C4-2B (cell line): ENCODE results near the gene MIEN1.
"Not testable (repeated sequence)": the region's sequence is repeated elsewhere in the genome, so short reads cannot be mapped to it uniquely, and the experiment has no call there.

Experiments used
- ZFX ChIP-seq: fragments of 450-650 bp; IDR thresholded peaks from 2 replicates; pipeline ENCODE4 v1.6.1; 2017
- TF ChIP-seq, protein P1 (sequence below): fragments of 450-650 bp; conservative IDR thresholded peaks from 2 replicates; pipeline ENCODE4 v1.5.1; 2017; ENCODE audit warnings: mild to moderate bottlenecking

DNA sequence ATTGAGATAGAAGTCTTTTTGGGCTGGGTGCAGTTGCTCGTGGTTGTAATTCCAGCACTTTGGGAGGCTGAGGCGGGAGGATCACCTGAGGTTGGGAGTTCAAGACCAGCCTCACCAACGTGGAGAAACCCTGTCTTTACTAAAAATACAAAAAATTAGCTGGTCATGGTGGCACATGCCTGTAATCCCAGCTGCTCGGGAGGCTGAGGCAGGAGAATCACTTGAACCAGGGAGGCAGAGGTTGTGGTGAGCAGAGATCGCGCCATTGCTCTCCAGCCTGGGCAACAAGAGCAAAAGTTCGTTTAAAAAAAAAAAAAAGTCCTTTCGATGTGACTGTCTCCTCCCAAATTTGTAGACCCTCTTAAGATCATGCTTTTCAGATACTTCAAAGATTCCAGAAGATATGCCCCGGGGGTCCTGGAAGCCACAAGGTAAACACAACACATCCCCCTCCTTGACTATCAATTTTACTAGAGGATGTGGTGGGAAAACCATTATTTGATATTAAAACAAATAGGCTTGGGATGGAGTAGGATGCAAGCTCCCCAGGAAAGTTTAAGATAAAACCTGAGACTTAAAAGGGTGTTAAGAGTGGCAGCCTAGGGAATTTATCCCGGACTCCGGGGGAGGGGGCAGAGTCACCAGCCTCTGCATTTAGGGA lies 31.0 kb downstream of the MIEN1 start:
- TF ChIP-seq, protein P1, sequence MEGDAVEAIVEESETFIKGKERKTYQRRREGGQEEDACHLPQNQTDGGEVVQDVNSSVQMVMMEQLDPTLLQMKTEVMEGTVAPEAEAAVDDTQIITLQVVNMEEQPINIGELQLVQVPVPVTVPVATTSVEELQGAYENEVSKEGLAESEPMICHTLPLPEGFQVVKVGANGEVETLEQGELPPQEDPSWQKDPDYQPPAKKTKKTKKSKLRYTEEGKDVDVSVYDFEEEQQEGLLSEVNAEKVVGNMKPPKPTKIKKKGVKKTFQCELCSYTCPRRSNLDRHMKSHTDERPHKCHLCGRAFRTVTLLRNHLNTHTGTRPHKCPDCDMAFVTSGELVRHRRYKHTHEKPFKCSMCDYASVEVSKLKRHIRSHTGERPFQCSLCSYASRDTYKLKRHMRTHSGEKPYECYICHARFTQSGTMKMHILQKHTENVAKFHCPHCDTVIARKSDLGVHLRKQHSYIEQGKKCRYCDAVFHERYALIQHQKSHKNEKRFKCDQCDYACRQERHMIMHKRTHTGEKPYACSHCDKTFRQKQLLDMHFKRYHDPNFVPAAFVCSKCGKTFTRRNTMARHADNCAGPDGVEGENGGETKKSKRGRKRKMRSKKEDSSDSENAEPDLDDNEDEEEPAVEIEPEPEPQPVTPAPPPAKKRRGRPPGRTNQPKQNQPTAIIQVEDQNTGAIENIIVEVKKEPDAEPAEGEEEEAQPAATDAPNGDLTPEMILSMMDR: not testable (repeated sequence)
- TF ChIP-seq ZFX: not testable (repeated sequence)
